H1 (cell line): Measurements from ENCODE around the gene DRC1. TPM values are rescaled to one million over a fixed set of nuclear protein-coding genes. Genes with fewer than 3 reads are reported as not detected.

Source experiments
- CTCF ChIA-PET: fragments of 300-600 bp; sonication (Branson Sonifier 250); formaldehyde crosslinking; loops from one replicate; lab custom pipeline; 2021; ENCODE audit not compliant: partially characterized antibody; lab: Charles Lee
- POLR2A ChIA-PET: fragments of 300-600 bp; sonication (Branson Sonifier 250); formaldehyde crosslinking; loops from one replicate; lab custom pipeline; 2021; ENCODE audit warnings: inconsistent platforms; ENCODE audit not compliant: partially characterized antibody; lab: Charles Lee
- DNase-seq, 2 experiments: peaks; one replicate each; pipeline versions ENCODE4 v3.0.0 to v3.0.0-alpha.2; 2010 to 2022; ENCODE audit warnings: low spot score in 2 of 2, low read depth in 1 of 2, mixed read lengths in 1 of 2
- FAIRE-seq: peaks from 2 replicates; lab custom pipeline; 2011; peaks lifted over from hg19 to GRCh38; lab: Jason Lieb, UNC
- H2AFZ ChIP-seq: 2 replicates; pipeline ENCODE4 v1.8.1; 2012; ENCODE audit warnings: low read length, inconsistent platforms
- H2AK5ac ChIP-seq: 2 replicates; pipeline ENCODE4 v1.6.1; 2013; ENCODE audit warnings: low read depth, low read length
- H2BK120ac ChIP-seq: replicated peaks from 2 replicates; pipeline ENCODE3; 2013; ENCODE audit warnings: low read depth, low read length, inconsistent platforms
- H2BK12ac ChIP-seq: 2 replicates; pipeline ENCODE4 v1.6.1; 2013; ENCODE audit warnings: low read depth, low read length
- H2BK15ac ChIP-seq: 2 replicates; pipeline ENCODE4 v1.6.1; 2013; ENCODE audit warnings: low read length
- H2BK20ac ChIP-seq: 2 replicates; pipeline ENCODE4 v1.6.1; 2013; ENCODE audit warnings: low read length
- H2BK5ac ChIP-seq: 2 replicates; pipeline ENCODE4 v1.6.1; 2013; ENCODE audit warnings: low read depth, low read length
- H3K14ac ChIP-seq: 2 replicates; pipeline ENCODE4 v1.6.1; 2013; ENCODE audit warnings: inconsistent platforms; ENCODE audit not compliant: insufficient read length
- H3K18ac ChIP-seq: 2 replicates; pipeline ENCODE4 v1.6.1; 2013; ENCODE audit warnings: low read length; ENCODE audit errors: extremely low read depth
- H3K23ac ChIP-seq: 2 replicates; pipeline ENCODE4 v1.6.1; 2013; ENCODE audit warnings: inconsistent platforms; ENCODE audit not compliant: insufficient read length
- H3K23me2 ChIP-seq: 2 replicates; pipeline ENCODE4 v1.6.1; 2013; ENCODE audit warnings: low read depth, low read length
- H3K27ac ChIP-seq: 2 replicates; pipeline ENCODE4 v1.6.1; 2011; ENCODE audit warnings: low read depth, low read length, inconsistent platforms
- H3K27me3 ChIP-seq, 4 experiments: replicated peaks in 1 of 4; 1 replicate in 1 of 4; 2 replicates in 3 of 4; pipeline versions ENCODE4 v1.6.1 to v1.8.1; 2011 to 2013; ENCODE audit warnings: low read length in 3 of 4, mild to moderate bottlenecking in 3 of 4, inconsistent platforms in 2 of 4, mixed read lengths in 2 of 4, moderate library complexity in 1 of 4; ENCODE audit not compliant: control insufficient read depth in 3 of 4, insufficient read depth in 3 of 4; ENCODE audit errors: extremely low read depth in 1 of 4
- H3K36me3 ChIP-seq, 4 experiments: 2 replicates each; pipeline versions ENCODE4 v1.6.1 to v1.8.1; 2011 to 2013; ENCODE audit warnings: mild to moderate bottlenecking in 4 of 4, low read length in 3 of 4, moderate library complexity in 2 of 4, control low read depth in 1 of 4, inconsistent platforms in 1 of 4; ENCODE audit not compliant: insufficient read depth in 4 of 4, control insufficient read depth in 2 of 4
- H3K4ac ChIP-seq: replicated peaks from 2 replicates; pipeline ENCODE3; 2013; ENCODE audit warnings: low read length, low read depth, mixed read lengths, inconsistent platforms; ENCODE audit not compliant: insufficient read length
- H3K4me1 ChIP-seq, 4 experiments: replicated peaks in 1 of 4; 1 replicate in 1 of 4; 2 replicates in 3 of 4; pipeline versions ENCODE4 v1.6.1 to v1.8.1; 2011 to 2013; ENCODE audit warnings: low read length in 3 of 4, inconsistent platforms in 2 of 4, mixed read lengths in 1 of 4; ENCODE audit not compliant: insufficient read depth in 4 of 4, control insufficient read depth in 3 of 4
- H3K4me2 ChIP-seq, 2 experiments: 2 replicates each; pipeline versions ENCODE4 v1.6.1 to v1.8.1; 2011 to 2013; ENCODE audit warnings: low read depth in 2 of 2, low read length in 2 of 2, control low read depth in 1 of 2, inconsistent platforms in 1 of 2, mild to moderate bottlenecking in 1 of 2; ENCODE audit not compliant: insufficient read depth in 1 of 2
- H3K4me3 ChIP-seq, 4 experiments: fragments of 200-600, 300-600 bp in 1 of 4; sonication (generic), shearing (Covaris generic), sonication (Bioruptor Twin) in 1 of 4; 2 replicates each; pipeline versions ENCODE4 v1.5.1 to v1.8.1; 2011 to 2016; ENCODE audit warnings: low read length in 4 of 4, low read depth in 3 of 4, control low read depth in 2 of 4, inconsistent platforms in 2 of 4, mild to moderate bottlenecking in 2 of 4, mixed read lengths in 1 of 4, moderate library complexity in 1 of 4; ENCODE audit not compliant: insufficient read depth in 2 of 4; ENCODE audit errors: extremely low read depth in 1 of 4
- H3K56ac ChIP-seq: replicated peaks from 2 replicates; pipeline ENCODE3; 2013; ENCODE audit warnings: low read depth, mild to moderate bottlenecking, mixed read lengths, low read length, inconsistent platforms; ENCODE audit not compliant: insufficient read length
- H3K79me1 ChIP-seq: 2 replicates; pipeline ENCODE4 v1.6.1; 2013; ENCODE audit warnings: low read depth, low read length, control low read depth
- H3K79me2 ChIP-seq, 2 experiments: 2 replicates each; pipeline versions ENCODE4 v1.6.1 to v1.8.1; 2012 to 2013; ENCODE audit warnings: low read length in 2 of 2, mild to moderate bottlenecking in 2 of 2, inconsistent platforms in 1 of 2; ENCODE audit not compliant: insufficient read depth in 2 of 2, control insufficient read depth in 1 of 2
- H3K9ac ChIP-seq, 4 experiments: replicated peaks in 1 of 4; 1 replicate in 1 of 4; 2 replicates in 3 of 4; pipeline versions ENCODE4 v1.6.1 to v1.8.1; 2011 to 2013; ENCODE audit warnings: low read depth in 3 of 4, low read length in 3 of 4, control low read depth in 2 of 4, mild to moderate bottlenecking in 2 of 4, moderate library complexity in 2 of 4, inconsistent platforms in 1 of 4; ENCODE audit errors: extremely low read depth in 1 of 4
- H3K9me3 ChIP-seq, 2 experiments: 2 replicates each; pipeline versions ENCODE4 v1.6.1 to v1.8.1; 2012 to 2013; ENCODE audit warnings: mild to moderate bottlenecking in 2 of 2, moderate library complexity in 2 of 2, control low read depth in 1 of 2, inconsistent platforms in 1 of 2, low read depth in 1 of 2, low read length in 1 of 2, mixed read lengths in 1 of 2; ENCODE audit not compliant: insufficient read depth in 2 of 2
- H4K20me1 ChIP-seq, 2 experiments: replicated peaks in 1 of 2; 2 replicates each; pipeline versions ENCODE3 to v1.8.1; 2011 to 2013; ENCODE audit warnings: inconsistent platforms in 2 of 2, low read length in 2 of 2, mild to moderate bottlenecking in 1 of 2; ENCODE audit not compliant: insufficient read depth in 2 of 2, control insufficient read depth in 1 of 2
- H4K5ac ChIP-seq: 2 replicates; pipeline ENCODE4 v1.6.1; 2013; ENCODE audit warnings: low read length, low read depth, mixed read lengths, inconsistent platforms; ENCODE audit not compliant: insufficient read length
- H4K8ac ChIP-seq: 2 replicates; pipeline ENCODE4 v1.8.0; 2013; ENCODE audit warnings: mild to moderate bottlenecking, moderate library complexity, low read length, inconsistent platforms; ENCODE audit not compliant: insufficient read depth; ENCODE audit errors: extremely low read depth
- H4K91ac ChIP-seq: replicated peaks from 2 replicates; pipeline ENCODE3; 2013; ENCODE audit warnings: low read length, mixed read lengths, inconsistent platforms; ENCODE audit not compliant: insufficient read length
- KDM1A ChIP-seq: fragments of 200-600, 300-600 bp; sonication (generic); IDR thresholded peaks from 2 replicates; pipeline ENCODE4 v1.7.1; 2016; ENCODE audit warnings: mild to moderate bottlenecking, low read length, borderline replicate concordance
- RXRA ChIP-seq: IDR thresholded peaks from 2 replicates; pipeline ENCODE4 v1.6.1; 2011; ENCODE audit warnings: low read depth, mild to moderate bottlenecking, low read length, moderate library complexity; ENCODE audit not compliant: insufficient read depth
- WGBS, 2 experiments: shearing (Covaris generic) in 1 of 2; methylation state at CpG; one replicate each; pipeline versions ENCODE4 v1.1.6 to v1.1.7; 2013 to 2015; ENCODE audit warnings: low lambda C conversion rate in 2 of 2, mixed read lengths in 2 of 2, inconsistent platforms in 1 of 2, low coverage in 1 of 2, missing lambda C conversion rate in 1 of 2; ENCODE audit not compliant: insufficient replicate concordance in 2 of 2, insufficient coverage in 1 of 2, insufficient read length in 1 of 2; ENCODE audit errors: extremely low coverage in 1 of 2, missing lambda C conversion rate in 1 of 2; 5-methylcytosine and 5-hydroxymethylcytosine counted together
- polyA plus RNA-seq, 7 experiments: library from polyadenylated mRNA; depleted of rRNA in 3 of 7; stranded (reverse) in 5 of 7; unstranded in 2 of 7; fragments of >200 nt in 5 of 7; fragments of 200-250 nt in 2 of 7; gene quantifications; 1 replicate in 5 of 7; 2 replicates in 1 of 7; 4 replicates in 1 of 7; pipeline versions ENCODE4 v1.2.1 to v1.2.3, GENCODE V29; 2011 to 2013; ENCODE audit warnings: missing spikeins in 2 of 7, mixed read lengths in 2 of 7
- total RNA-seq: library from RNA; stranded (reverse); fragmentation: NEBNext Ultra II Directional; extraction: Animal tissue kit (Norgen Biotek cat#: 25700); gene quantifications from 2 replicates; pipeline ENCODE4 v1.2.1, GENCODE V29; 2021

The DRC1 gene
- total and polyA plus RNA-seq, 2 of the 8 experiments (the other 6 are each of a cell fraction or from before 2014, with no cell fraction given): 0.08 TPM; not detected in 1

- TF ChIP-seq RXRA (no peak), KDM1A (0 out of 2 replicates have a peak, but pooled peaks have one; percentile 20)
Observed at GRCh38 chr2:26396734-26397298, 4.9 kb upstream of the DRC1 start.

More at GRCh38 chr2:26396734-26397298, 4.9 kb upstream of the DRC1 start:
- no peaks in the 10 kb centered on the region for H3K9me3 ChIP-seq
- H4K20me1 ChIP-seq: peaks cover 0 to 4% of the 10 kb centered on the region in 2 experiments
- H4K5ac ChIP-seq: no peak overlapping the region
- no peak overlapping the region for H3K4me3 ChIP-seq
- DNase-seq (no peak), FAIRE-seq (no peak)
- no peak overlapping the region for H2BK5ac ChIP-seq
- CTCF ChIA-PET: interaction anchor here (0.6 to 1.8 kb wide), 6 partner anchors 10 to 169 kb away, joined by 3 to 6 read pairs (median 3); no protein-coding TSS in a partner anchor
- no peak overlapping the region for H2BK12ac ChIP-seq
- no peak overlapping the region for H2BK120ac ChIP-seq
- no peaks in the 10 kb centered on the region for H3K79me1 ChIP-seq
- H3K27me3 ChIP-seq: no peaks in the 10 kb centered on the region; a peak in 1 of 7 replicates
- H4K91ac ChIP-seq: no peak overlapping the region
- no peak overlapping the region for H3K14ac ChIP-seq
- no peak overlapping the region for H2BK20ac ChIP-seq
- no peak overlapping the region for H3K4ac ChIP-seq
- H2BK15ac ChIP-seq: no peak overlapping the region
- no peak overlapping the region for H3K4me2 ChIP-seq
- peaks cover 0 to 2% (median 2%) of the 10 kb centered on the region in 4 experiments; a peak in 4 of 7 replicates for H3K4me1 ChIP-seq
- no peak overlapping the region for H3K23ac ChIP-seq
- POLR2A ChIA-PET: interaction anchor here (0.7 kb wide), 1 partner anchor 328 kb away, joined by 3 read pairs; no protein-coding TSS in a partner anchor
- peaks cover 0 to 3% (median 0%) of the 10 kb centered on the region in 4 experiments; a peak in 3 of 8 replicates for H3K36me3 ChIP-seq
- H3K23me2 ChIP-seq: peaks cover 2% of the 10 kb centered on the region
- H3K9ac ChIP-seq: no peak overlapping the region
- no peak overlapping the region for H3K56ac ChIP-seq
- no peak overlapping the region for H3K27ac ChIP-seq
- H2AFZ ChIP-seq: no peak overlapping the region
- 98% methylated on average over 5 of the region's 5 CpGs; no CpG with 5 or more reads in 1 of the 2 experiments for WGBS, 2 experiments
- H4K8ac ChIP-seq: no peak overlapping the region
- no peaks in the 10 kb centered on the region; a peak in 1 of 4 replicates for H3K79me2 ChIP-seq
- no peak overlapping the region for H3K18ac ChIP-seq
- no peak overlapping the region for H2AK5ac ChIP-seq
